ENCODE data around the gene PTPN14.
A peak's percentile ranks its signal among the peaks of the same experiment; 100 is the strongest.
"Not testable (repeated sequence)": the region's sequence is repeated elsewhere in the genome, so short reads cannot be mapped to it uniquely, and the experiment has no call there.

The PTPN14 gene

GRCh38 chr1:214515544-214516433 is 35.6 kb downstream of the PTPN14 start:
- Histone ChIP-seq H3K27me3 (ENCODE audit: insufficient read depth, low read length) (peaks cover 49% of the 10 kb centered on the region; the same call in 1 of the 2 replicates), H3K9ac (ENCODE audit: low read depth, low read length) (no peak overlapping the region), H3K27ac (ENCODE audit: low read length) (no peak overlapping the region), H3K4me1 (ENCODE audit: insufficient read depth, low read length) (peaks cover 37% of the 10 kb centered on the region), H3K4me3 (ENCODE audit: low read length) (no peak overlapping the region), H3K36me3 (ENCODE audit: insufficient read depth, low read depth, low read length) (peaks cover 2% of the 10 kb centered on the region; the same call in 1 of the 2 replicates), H3K9me3 (ENCODE audit: insufficient read depth, low read depth, low read length) (peaks cover 4% of the 10 kb centered on the region)

DNA sequence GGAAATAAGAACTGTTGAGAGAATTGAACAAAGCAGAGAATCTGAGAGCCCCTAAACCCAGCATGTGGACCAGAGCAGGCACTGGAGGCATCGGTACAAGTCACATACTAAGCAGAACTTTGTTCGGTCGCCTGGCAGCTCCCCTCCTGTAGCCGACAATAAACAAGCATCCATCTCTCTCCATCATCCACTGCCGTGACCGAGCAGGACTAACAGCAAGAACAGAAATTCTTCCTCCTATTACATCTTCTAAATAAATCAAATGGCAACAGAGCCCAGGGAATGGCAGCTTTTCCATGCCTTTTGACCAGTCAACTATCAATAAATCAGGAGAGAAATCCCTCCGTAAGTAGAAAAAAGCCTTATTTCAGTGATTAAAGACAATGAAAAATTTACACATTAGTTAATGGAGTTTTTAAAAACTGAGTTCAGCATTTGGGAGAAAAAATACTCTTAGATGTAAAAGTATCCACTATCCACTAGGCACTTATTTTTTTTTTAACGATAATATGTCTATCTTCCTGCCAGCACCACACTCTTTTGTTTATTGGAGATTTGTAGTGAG is 36.5 kb downstream of the PTPN14 start:
- Histone ChIP-seq H3K4me1 (ENCODE audit: insufficient read depth, low read length) (peaks cover 31% of the 10 kb centered on the region), H3K27ac (ENCODE audit: low read length) (no peak overlapping the region), H3K36me3 (ENCODE audit: insufficient read depth, low read depth, low read length) (peaks cover 5% of the 10 kb centered on the region; the same call in 1 of the 2 replicates), H3K9me3 (ENCODE audit: insufficient read depth, low read depth, low read length) (peaks cover 13% of the 10 kb centered on the region), H3K27me3 (ENCODE audit: insufficient read depth, low read length) (peaks cover 49% of the 10 kb centered on the region; the same call in 1 of the 2 replicates), H3K4me3 (ENCODE audit: low read length) (peak overlapping the region; percentile 50; the same call in 1 of the 2 replicates), H3K9ac (ENCODE audit: low read depth, low read length) (no peak overlapping the region)

DNA sequence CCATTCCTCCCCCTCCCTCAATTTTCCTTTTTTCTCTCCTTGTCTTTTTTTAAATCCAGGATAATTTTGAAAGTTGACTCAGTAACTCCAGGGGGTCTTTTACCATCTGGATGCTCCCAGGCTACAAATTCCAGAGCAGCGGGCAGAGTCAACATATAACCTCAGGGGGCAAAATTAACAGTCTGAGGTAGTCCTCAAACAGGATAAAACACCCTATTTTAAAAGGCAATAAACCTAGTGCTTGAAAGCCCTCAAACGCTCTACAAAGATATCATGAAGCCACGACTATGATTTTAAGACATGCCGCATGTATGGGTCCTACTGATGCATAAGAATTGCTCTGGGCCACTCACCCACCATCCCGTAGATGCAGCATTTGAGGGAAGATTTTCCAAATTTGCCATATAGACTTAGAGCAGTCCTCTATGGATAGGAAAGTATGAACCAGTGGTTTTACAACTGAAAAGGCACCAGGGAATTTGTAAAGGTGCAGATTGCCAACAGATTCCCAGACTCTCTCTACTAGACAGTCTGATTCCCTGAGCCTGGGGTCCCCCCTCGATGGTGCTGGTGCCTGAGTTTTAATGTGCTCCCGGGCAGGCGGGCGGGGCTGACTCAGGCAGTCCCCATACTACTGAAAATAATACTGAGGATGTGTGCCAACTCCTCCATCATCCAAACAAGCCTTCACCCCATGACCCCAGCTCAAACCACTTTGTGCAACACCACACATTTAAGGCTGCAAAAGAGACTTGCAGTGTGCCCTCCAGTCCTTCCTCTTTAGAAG is 37.2 kb downstream of the PTPN14 start:
- Histone ChIP-seq H3K4me1 (ENCODE audit: insufficient read depth, low read length) (peaks cover 31% of the 10 kb centered on the region), H3K36me3 (ENCODE audit: insufficient read depth, low read depth, low read length) (peaks cover 5% of the 10 kb centered on the region; the same call in 1 of the 2 replicates), H3K4me3 (ENCODE audit: low read length) (peak overlapping the region; percentile 50; the same call in 1 of the 2 replicates), H3K27ac (ENCODE audit: low read length) (no peak overlapping the region), H3K9me3 (ENCODE audit: insufficient read depth, low read depth, low read length) (peaks cover 14% of the 10 kb centered on the region), H3K9ac (ENCODE audit: low read depth, low read length) (no peak overlapping the region), H3K27me3 (ENCODE audit: insufficient read depth, low read length) (peaks cover 49% of the 10 kb centered on the region; the same call in 1 of the 2 replicates)

GRCh38 chr1:214513394-214513793 is 38.0 kb downstream of the PTPN14 start:
- no peak overlapping the region for H3K27ac ChIP-seq (ENCODE audit: low read length)
- H3K4me1 ChIP-seq (ENCODE audit: insufficient read depth, low read length), result peaks cover 31% of the 10 kb centered on the region
- peaks cover 14% of the 10 kb centered on the region for H3K9me3 ChIP-seq (ENCODE audit: insufficient read depth, low read depth, low read length)
- H3K36me3 ChIP-seq (ENCODE audit: insufficient read depth, low read depth, low read length), result peaks cover 5% of the 10 kb centered on the region; the same call in 1 of the 2 replicates
- no peak overlapping the region for H3K9ac ChIP-seq (ENCODE audit: low read depth, low read length)
- peak overlapping the region; percentile 50; the same call in 1 of the 2 replicates for H3K4me3 ChIP-seq (ENCODE audit: low read length)
- H3K27me3 ChIP-seq (ENCODE audit: insufficient read depth, low read length), result peaks cover 49% of the 10 kb centered on the region; the same call in 1 of the 2 replicates

GRCh38 chr1:214511639-214511998 is 39.8 kb downstream of the PTPN14 start:
- peaks cover 43% of the 10 kb centered on the region; the same call in 1 of the 2 replicates for H3K27me3 ChIP-seq (ENCODE audit: insufficient read depth, low read length)
- no peak overlapping the region for H3K27ac ChIP-seq (ENCODE audit: low read length)
- H3K4me1 ChIP-seq (ENCODE audit: insufficient read depth, low read length), result peaks cover 42% of the 10 kb centered on the region
- H3K36me3 ChIP-seq (ENCODE audit: insufficient read depth, low read depth, low read length), result peaks cover 5% of the 10 kb centered on the region; the same call in 1 of the 2 replicates
- no peak overlapping the region for H3K4me3 ChIP-seq (ENCODE audit: low read length)
- no peak overlapping the region for H3K9ac ChIP-seq (ENCODE audit: low read depth, low read length)
- peaks cover 14% of the 10 kb centered on the region for H3K9me3 ChIP-seq (ENCODE audit: insufficient read depth, low read depth, low read length)

DNA sequence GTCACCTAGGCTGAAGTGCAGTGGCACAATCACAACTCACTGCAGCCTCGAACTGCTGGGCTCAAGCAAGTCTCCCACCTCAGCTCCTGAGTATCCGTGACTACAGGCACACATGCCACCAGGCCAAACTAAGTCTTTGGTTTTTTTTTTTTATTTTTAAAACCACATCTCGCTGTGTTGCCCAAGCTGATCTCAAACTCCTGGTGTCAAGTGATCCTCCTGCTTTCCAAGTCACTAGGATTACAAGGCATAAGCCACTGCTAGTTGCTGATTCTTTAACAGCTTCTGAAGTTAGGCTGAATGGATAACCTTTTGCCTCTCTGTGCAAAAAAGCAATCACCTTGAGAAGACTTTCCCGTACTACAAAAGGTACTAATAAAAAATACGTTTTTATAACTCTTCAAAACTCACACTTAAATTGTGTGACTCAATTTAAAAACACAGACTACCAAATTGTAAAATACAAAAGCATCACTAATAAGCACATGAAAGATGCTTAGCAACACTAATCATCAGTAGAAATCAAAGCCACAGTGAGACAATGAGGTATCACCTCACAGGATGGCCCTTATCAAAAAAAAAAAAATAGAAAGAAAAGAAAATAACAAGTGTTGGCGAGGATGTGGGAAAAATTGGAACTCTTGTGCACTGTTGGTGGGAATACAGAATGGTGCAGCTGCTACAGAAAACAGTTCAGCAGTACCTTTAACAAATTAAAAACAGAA is 40.3 kb downstream of the PTPN14 start:
- peaks cover 14% of the 10 kb centered on the region for H3K9me3 ChIP-seq (ENCODE audit: insufficient read depth, low read depth, low read length)
- peaks cover 40% of the 10 kb centered on the region for H3K4me1 ChIP-seq (ENCODE audit: insufficient read depth, low read length)
- H3K4me3 ChIP-seq (ENCODE audit: low read length), result no peak overlapping the region
- peaks cover 5% of the 10 kb centered on the region; the same call in 1 of the 2 replicates for H3K36me3 ChIP-seq (ENCODE audit: insufficient read depth, low read depth, low read length)
- H3K27ac ChIP-seq (ENCODE audit: low read length), result no peak overlapping the region
- H3K27me3 ChIP-seq (ENCODE audit: insufficient read depth, low read length), result peaks cover 38% of the 10 kb centered on the region; the same call in 1 of the 2 replicates
- no peak overlapping the region for H3K9ac ChIP-seq (ENCODE audit: low read depth, low read length)

GRCh38 chr1:214510477-214510876 is 40.9 kb downstream of the PTPN14 start:
- Histone ChIP-seq H3K4me3 (ENCODE audit: low read length) (no peak overlapping the region), H3K27ac (ENCODE audit: low read length) (no peak overlapping the region), H3K27me3 (ENCODE audit: insufficient read depth, low read length) (peaks cover 32% of the 10 kb centered on the region; the same call in 1 of the 2 replicates), H3K9ac (ENCODE audit: low read depth, low read length) (no peak overlapping the region), H3K36me3 (ENCODE audit: insufficient read depth, low read depth, low read length) (peaks cover 5% of the 10 kb centered on the region; the same call in 1 of the 2 replicates), H3K9me3 (ENCODE audit: insufficient read depth, low read depth, low read length) (peaks cover 14% of the 10 kb centered on the region), H3K4me1 (ENCODE audit: insufficient read depth, low read length) (peaks cover 35% of the 10 kb centered on the region)

DNA sequence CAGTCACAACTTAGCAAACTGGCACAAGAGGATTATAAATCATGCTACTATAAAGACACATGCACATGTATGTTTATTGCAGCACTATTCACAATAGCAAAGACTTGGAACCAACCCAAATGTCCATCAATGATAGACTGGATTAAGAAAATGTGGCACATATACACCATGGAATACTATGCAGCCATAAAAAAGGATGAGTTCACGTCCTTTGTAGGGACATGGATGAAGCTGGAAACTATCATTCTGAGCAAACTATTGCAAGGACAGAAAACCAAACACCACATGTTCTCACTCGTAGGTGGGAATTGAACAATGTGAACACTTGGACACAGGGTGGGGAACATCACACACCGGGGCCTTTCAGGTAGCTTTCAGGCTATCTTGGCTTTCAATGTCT is 41.8 kb downstream of the PTPN14 start:
- not testable (repeated sequence) for H3K27ac ChIP-seq (ENCODE audit: low read length)
- peaks cover 14% of the 10 kb centered on the region for H3K9me3 ChIP-seq (ENCODE audit: insufficient read depth, low read depth, low read length)

GRCh38 chr1:214506972-214507431 is 44.4 kb downstream of the PTPN14 start:
- Histone ChIP-seq H3K4me3 (ENCODE audit: low read length) (no peak overlapping the region), H3K4me1 (ENCODE audit: insufficient read depth, low read length) (peaks cover 27% of the 10 kb centered on the region), H3K27ac (ENCODE audit: low read length) (no peak overlapping the region)

More for the DNA sequence above, 41.8 kb downstream of the PTPN14 start:
- Histone ChIP-seq H3K4me1 (ENCODE audit: insufficient read depth, low read length) (peaks cover 33% of the 10 kb centered on the region), H3K27me3 (ENCODE audit: insufficient read depth, low read length) (peaks cover 23% of the 10 kb centered on the region; the same call in 1 of the 2 replicates)
- not testable (repeated sequence) for H3K9ac ChIP-seq (ENCODE audit: low read depth, low read length); H3K4me3 ChIP-seq (ENCODE audit: low read length); H3K36me3 ChIP-seq (ENCODE audit: insufficient read depth, low read depth, low read length)

GRCh38 chr1:214505134-214505533 is 46.3 kb downstream of the PTPN14 start:
- no peaks in the 10 kb centered on the region for H3K36me3 ChIP-seq (ENCODE audit: insufficient read depth, low read depth, low read length)
- H3K4me3 ChIP-seq (ENCODE audit: low read length), result no peak overlapping the region
- no peak overlapping the region for H3K9ac ChIP-seq (ENCODE audit: low read depth, low read length)
- H3K9me3 ChIP-seq (ENCODE audit: insufficient read depth, low read depth, low read length), result peaks cover 3% of the 10 kb centered on the region
- H3K4me1 ChIP-seq (ENCODE audit: insufficient read depth, low read length), result peaks cover 36% of the 10 kb centered on the region
- H3K27me3 ChIP-seq (ENCODE audit: insufficient read depth, low read length), result no peaks in the 10 kb centered on the region
- no peak overlapping the region for H3K27ac ChIP-seq (ENCODE audit: low read length)

More at GRCh38 chr1:214506972-214507431, 44.4 kb downstream of the PTPN14 start:
- peaks cover 5% of the 10 kb centered on the region; the same call in 1 of the 2 replicates for H3K36me3 ChIP-seq (ENCODE audit: insufficient read depth, low read depth, low read length)
- H3K9me3 ChIP-seq (ENCODE audit: insufficient read depth, low read depth, low read length), result peaks cover 14% of the 10 kb centered on the region
- no peak overlapping the region for H3K9ac ChIP-seq (ENCODE audit: low read depth, low read length)
- H3K27me3 ChIP-seq (ENCODE audit: insufficient read depth, low read length), result no peaks in the 10 kb centered on the region; the same call in 1 of the 2 replicates

Data from iPS-20b (cell line).